Suppressor macrophage treated with lipopolysaccharide for 4 hours (primary cell): ENCODE measurements around the gene OR51B5.
"Not testable (repeated sequence)": the region's sequence is repeated elsewhere in the genome, so short reads cannot be mapped to it uniquely, and the experiment has no call there.

Source experiments
- DNase-seq: peaks from one replicate; pipeline ENCODE4 v3.0.0-alpha.2; 2020

The OR51B5 gene, protein sequence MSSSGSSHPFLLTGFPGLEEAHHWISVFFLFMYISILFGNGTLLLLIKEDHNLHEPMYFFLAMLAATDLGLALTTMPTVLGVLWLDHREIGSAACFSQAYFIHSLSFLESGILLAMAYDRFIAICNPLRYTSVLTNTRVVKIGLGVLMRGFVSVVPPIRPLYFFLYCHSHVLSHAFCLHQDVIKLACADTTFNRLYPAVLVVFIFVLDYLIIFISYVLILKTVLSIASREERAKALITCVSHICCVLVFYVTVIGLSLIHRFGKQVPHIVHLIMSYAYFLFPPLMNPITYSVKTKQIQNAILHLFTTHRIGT

DNA sequence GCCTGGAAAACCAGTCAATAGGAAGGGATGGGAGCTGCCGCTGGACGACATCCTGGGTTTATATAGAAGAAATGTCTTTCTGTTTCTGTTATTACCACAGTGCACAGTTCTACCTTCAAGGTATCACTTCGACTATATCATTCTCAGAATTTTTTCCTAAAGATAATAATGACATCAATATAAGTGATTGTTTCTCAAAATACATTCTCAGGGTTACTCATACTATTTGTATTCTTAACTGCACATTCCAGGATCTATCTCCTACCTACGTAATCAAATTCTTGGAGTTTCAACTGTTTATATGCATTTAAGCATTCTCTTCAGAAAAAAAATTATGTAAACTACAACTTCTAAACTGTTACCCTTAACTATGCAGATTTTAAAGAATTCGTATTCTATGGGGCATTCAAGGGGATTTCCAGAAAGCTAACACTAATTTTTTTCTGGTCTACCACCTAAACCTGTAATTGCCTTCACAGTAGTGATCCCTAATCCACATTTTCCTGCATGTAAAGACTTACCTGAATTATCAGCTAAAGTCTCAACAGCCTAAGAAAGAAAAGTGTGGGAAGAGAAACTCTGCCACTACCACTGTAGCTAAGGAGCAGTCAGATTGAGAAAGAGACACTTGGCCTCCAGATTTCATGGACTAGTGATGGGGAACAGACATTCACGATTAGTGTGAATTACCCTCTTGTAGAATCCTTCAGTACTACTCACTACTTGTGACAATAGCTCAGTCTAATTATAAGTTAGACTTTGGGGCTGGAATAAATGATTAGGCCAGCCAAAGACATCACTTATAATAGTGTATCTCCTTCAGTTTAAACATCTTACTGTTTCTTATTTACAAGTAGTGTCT is at the start of gene OR51B5:
TSS of gene OR51B5 (minus strand) at position 51 of the 862 bp plus-strand sequence. CDS start at position 51, 0 bp downstream.
- DNase-seq = no peak

DNA sequence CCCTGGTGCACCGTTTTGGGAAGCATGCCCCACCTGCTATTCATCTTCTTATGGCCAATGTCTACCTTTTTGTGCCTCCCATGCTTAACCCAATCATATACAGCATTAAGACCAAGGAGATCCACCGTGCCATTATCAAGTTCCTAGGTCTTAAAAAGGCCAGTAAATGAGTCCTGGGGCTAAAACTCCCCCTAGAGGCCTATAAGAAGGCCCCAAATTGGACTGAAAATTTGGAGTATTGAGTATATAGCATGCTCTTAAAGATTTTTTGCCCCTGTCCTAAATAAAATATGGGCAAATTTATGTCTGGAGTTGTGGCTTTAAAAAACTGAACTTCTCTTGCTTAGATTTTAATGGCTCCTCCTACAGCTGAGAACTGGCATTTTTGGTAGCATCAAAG is 46.9 kb upstream of the OR51B5 start:
- no peak for DNase-seq

DNA sequence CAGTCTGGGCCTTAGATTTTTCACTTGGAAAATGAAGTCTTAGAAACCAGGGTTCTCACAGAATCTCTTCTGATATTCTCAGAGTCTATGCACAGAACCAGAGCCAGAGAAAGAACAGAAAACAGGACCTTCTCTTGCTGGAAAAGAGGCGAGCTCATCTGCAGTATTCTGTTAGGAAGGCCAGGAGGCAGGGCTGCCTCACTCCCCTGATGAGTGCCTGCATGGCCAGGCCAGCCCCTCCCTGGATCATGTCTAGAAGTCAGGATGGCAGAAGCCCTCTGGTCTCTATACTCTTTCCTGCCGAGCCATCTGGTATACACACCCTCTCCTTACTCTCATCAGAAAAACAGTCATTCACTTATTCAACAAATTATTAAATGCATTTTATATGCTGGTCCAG is 41.0 kb upstream of the OR51B5 start:
- DNase-seq = no peak

DNA sequence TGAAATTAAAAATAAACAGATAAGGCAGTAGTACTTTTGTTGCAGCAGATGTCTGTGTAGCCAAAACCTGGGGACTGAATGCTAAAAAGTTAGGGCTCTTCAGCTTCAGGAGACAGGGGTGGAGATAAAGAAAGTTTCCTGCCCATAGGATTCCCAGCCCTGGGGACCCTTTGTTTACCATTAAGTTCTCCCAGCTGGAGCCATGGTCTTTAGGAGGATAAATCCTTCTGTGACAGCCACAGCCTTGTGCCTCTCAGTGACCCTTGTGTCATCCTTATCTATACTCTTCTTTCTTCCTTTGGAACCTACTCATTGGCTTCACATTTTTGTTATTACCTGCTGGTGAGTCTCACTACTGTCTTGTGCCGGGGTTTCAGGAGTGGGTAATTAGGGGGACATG is 40.3 kb upstream of the OR51B5 start, which contains the start of gene OR51M1:
TSS of gene OR51M1 (plus strand) at position 237 of the 400 bp plus-strand sequence. CDS start 5,587 bp downstream, outside the sequence.
- no peak for DNase-seq

DNA sequence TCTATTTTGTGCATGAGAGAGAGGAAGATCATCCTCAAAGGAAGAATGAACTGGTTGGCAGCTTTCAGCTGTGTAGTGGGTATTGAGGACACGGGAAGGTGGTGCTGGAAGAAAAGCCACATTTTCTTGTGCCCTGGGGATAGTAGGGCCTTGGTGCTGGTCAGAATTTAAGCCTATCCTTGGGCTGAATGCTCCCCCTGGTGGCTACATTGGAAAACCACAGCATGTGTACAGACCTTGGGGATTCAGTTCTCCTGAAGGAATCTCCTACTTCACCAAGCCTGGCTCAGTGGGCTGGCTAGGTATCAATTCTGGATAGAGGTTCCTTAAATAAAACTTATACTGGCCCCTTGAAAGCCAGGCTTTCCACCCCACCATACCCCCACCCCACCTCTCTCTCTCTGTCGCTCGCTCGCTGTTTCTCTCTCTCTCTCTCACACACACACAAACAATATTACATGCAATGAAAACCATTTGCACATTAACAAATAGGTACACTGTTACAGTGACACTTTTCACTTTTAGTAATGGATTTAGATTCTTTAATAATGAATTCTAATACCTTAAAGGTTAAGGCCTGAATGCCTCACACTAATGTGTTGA is 37.5 kb upstream of the OR51B5 start:
- DNase-seq = peak; percentile 68

DNA sequence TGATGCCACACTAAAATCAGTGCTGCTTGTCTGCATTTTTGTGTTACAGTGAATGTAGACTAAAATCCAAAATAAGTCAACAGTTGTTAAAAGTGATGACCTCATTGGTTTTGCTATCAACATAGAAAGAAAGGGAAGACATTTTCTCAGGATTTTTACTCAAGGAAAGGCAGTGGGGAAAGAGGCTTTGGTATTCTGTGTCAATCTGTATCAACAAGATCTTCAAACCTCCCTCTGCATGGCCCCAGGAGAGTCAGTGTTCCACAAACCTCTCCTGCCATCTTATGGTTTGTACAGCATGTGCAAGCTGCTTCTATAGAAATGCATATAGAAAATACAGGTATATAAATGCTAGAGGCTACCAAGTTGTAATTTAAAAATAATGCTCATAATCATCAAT is 26.5 kb upstream of the OR51B5 start:
- no peak for DNase-seq

DNA sequence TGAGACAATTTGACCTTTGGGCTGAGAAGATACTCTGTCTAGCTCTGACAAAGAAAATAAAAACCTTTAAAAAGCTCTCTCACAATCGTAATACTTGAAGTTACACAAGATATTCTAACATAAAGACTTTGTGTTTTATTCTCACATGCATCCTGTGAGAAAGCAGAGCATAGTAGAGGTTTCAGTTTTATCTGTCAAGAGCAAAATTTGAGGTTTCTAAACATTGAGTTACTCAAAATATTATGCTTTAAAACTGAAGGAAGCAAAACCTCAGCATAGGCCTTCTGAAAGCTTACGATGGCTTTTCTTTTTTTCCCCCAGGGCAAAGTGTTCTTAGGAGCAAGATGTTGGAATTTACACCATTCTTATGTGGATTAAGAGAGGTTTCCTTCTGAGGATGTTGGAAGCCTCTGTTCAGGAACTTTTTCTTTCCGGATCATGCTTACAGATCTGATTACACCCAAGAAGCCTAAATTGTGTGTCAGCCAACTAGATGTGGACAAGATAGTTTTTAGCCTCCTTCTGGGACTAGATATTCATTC is 25.2 kb upstream of the OR51B5 start:
- no peak for DNase-seq

DNA sequence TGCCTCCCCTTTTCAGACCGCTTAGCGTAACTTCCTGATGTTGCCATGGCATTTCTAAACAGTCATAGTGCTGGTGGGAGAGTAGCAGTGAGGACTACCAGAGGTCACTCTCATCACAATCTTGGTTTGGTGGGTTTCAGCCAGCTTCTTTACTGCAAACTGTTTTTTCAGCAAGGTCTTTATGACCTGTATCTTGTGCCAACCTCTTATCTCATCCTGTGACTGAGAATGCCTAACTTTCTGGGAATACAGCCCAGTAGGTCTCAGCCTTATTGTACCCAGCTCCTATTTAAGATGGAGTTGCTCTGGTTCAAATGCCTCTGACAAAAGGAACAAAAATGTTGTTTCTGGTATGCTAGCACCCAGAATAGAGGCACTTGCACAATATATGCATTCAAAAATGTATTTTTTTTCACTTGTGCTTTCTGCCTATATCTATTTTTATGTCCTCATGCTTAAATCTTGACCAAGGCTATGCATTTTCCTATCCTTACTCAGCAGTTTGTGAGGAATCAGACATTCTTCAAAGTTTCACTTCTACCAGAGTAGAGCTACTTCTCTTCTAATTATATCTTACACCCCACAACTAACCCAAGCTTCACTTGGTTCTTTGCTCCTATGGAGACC is 24.2 kb upstream of the OR51B5 start:
- DNase-seq = no peak

DNA sequence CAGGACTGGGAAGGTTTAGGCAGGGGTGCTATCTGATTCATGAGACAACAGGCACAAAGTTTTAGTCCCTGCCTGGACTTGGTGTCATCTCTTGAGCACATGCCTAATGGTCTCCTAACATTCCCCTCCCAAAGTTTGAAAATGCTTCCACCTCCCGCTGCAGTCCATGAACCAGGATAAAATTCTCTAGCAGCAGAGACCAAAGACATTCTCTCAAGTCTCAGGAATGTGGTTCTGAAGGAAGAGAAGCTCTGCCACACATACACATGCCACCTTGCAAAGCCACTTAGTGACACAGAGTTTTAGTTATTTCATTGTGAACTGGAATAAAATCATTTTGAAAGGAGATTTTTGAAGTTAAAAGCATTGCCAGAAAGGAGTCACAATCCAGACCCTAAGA is 23.5 kb upstream of the OR51B5 start:
- no peak for DNase-seq

DNA sequence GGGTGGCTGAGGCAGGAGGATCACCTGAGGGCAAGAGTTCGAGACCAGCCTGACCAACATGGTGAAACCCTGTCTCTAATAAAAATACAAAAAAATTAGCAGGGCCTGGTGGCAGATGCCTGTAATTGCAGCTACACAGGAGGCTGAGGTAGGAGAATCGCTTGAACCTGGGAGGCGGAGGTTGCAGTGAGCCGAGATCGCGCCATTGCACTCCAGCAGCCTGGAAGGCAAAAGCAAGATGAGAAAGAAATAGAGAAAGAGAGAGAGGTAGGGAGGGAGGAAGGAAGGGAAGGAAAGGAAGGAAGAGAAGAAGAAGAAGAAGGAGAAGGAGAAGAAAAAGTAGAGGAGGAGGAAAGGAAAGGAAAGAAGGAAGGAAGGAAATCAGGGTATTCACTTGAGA is 23.0 kb upstream of the OR51B5 start:
- not testable (repeated sequence) for DNase-seq

DNA sequence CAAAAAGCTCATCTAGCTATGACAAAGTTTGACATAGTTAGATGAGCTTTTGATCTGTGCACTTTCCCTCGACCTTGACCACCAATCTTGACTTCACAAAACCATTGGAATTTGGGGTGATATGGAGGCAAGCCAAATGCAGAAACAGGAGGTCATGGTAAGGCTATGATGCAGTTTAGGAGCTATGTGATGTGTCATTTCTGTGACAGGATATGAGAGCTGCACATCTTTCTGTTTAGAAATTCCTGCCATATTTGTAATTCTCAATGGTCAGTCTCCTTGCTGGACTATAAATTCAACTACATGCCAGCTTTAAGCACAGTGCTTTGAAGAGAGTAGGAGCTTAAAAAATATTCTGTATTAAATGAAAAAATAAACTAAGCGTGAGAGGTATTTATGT is 20.9 kb upstream of the OR51B5 start:
- DNase-seq = no peak

DNA sequence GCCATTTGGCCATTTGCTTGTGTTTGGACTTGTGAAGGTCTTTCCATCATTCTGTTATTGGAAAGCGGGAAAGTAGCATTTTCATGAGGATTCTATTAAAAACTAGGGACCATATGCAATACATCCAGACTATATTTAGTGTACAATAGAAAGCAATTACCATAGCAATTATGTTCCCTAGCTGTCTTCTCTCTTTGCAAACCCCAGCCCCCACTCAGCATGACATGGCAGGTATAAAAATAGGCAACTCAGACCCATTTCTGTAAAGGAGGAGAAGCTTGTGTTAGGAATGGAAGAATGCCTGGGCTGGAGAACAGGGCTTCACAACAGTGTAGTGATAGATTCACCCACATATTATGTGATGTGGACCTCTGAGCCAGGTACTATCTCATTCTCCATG is 20.4 kb upstream of the OR51B5 start:
- no peak for DNase-seq

DNA sequence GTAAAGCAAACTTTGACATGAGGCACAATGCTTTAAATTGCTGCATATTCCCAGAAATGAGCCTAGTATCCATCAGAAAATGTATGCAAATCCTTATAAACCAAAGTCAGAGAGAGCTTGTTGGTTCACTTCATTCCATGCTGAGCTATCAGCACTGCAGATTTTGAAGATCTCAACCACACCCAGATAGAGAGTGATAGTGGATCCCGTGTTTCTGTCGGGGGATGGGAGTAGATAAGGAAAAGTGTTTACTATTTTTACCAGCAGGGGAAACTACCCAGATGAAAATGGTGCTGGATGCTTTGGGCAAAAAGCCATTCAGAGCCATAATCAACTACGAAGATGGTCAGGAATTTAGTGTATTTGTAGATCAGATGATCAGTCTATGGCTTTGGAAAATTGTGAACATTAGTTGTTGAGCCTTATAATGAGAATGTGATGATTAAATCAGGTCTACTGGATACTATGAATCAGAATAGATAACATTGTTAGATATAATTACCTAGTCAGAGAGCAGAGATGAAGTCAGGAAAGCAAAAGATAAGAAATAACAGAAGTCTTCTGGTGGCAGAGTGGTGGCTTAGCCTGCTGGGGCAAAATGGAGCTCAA is 18.8 kb upstream of the OR51B5 start:
- no peak for DNase-seq

DNA sequence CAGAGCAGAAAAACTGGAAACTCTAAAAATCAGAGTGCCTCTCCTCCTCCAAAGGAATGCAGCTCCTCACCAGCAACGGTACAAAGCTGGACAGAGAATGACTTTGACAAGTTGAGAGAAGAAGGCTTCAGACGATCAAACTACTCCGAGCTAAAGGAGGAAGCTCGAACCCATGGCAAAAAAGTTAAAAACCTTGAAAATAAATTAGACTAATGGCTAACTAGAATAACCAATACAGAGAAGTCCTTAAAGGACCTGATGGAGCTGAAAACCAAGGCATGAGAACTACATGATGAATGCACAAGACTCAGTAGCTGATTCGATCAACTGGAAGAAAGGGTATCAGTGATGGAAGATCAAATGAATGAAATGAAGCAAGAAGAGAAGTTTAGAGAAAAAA is 12.7 kb upstream of the OR51B5 start:
- DNase-seq = not testable (repeated sequence)

DNA sequence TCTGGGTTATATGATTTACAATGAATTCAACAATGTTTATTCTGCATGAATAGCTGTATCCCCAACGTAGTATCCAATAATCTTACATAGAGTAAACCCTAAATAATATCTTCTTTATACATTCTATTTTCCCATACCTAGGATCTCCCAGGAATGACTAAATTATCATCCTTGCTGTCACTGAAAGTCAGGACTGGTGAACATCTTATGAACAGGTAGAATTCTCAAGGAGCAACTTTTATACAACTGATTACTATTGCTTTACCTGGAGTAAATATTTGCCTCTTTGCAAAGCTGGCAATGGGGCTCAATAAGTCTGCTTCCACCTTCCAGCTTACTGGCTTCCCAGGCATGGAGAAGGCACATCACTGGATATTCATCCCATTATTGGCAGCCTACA is 7.9 kb upstream of the OR51B5 start, which contains the start of gene OR51B6:
TSS of gene OR51B6 (plus strand) at position 301 of the 400 bp plus-strand sequence. CDS start at position 301, 0 bp downstream.
- DNase-seq = no peak

DNA sequence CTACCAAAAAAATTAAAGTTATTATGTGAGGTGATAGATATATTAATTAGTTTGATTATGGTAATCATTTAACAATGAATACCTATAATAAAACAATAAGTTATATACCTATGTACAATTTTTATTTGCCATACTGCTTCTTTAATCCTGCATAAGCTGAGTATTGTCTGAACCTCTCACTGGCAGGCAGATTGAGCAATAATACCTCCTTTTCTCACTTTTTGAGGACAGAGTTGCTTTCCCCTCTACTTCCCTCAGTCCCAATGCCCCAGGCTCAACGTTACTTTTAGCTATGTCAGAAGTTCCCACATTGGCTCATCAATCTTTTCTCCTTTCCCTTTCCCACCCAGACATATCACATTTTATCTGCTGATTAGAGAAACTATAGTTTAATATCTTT is 6.2 kb upstream of the OR51B5 start:
- no peak for DNase-seq

DNA sequence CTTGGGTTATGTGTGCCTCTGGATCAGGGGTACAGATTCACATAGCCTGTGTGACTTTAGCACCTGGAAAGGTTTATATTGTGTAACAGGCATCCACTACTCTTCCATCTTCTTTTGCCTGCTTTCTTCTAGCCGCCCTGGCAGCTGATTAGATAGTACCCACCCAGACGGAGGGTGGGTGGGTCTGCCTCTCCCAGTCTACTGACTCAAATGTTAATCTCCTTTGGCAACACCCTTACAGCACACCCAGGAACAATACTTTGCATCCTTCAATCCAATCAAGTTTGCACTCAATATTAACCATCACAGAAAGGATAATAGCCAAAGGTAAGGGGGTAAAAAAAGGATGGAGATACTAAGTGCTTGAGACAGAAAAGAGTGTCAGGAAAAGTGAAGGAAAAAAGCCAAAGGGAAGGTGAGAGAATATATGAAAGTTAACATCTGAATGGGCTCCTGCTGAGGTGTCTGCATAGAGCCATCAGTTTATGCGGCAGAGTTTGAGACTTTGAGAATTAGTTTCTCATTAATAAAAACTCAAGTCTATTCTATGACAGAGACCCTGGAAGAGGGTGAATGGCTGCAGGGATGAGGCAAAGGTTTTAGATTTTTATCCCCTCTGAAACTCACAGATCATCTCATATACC is 5.3 kb upstream of the OR51B5 start:
- no peak for DNase-seq

DNA sequence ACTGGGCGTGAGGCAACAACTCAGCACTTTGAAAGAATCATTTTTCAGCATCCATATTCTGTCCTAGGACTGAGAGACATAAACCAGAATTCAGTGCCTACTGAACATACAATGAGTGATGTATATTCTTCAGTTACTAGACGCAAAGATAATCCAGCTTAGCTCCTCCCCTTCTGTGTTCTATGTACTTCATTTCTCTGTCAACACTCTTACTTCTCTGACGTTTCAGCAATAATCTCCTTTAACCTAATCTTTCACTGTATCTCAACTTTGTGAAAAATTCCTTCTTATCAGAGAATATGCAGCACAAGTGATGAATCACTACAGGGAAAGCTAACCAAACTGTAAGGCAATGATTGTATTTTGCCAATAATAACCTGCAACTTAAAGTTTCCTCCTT is 2.5 kb upstream of the OR51B5 start:
- DNase-seq = no peak

DNA sequence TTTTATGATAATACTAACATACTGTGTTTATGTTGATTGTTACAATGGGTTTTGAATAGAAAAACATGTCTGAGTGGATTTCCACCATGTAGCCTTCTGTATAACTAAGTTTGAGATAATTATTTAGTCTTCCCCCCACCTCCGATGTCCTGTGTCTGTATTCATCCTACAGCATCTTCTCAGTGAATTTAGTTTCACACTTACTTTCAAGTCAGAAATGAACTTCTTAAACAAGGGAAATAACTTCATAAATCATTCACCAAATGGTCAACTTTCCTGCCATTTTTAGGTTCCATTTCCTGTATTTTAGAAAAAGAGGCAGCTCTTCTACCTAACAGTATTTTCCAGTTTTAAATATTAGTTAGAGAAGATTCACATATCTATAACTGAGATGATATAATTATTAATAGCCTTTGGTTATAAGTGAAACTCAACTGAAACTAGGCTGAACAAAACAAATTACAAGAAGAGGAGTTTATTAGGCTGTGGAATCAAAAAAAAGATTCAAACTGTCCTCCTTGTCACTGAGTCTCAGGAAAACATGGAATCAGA is 3.5 kb downstream of the OR51B5 start:
- no peak for DNase-seq

DNA sequence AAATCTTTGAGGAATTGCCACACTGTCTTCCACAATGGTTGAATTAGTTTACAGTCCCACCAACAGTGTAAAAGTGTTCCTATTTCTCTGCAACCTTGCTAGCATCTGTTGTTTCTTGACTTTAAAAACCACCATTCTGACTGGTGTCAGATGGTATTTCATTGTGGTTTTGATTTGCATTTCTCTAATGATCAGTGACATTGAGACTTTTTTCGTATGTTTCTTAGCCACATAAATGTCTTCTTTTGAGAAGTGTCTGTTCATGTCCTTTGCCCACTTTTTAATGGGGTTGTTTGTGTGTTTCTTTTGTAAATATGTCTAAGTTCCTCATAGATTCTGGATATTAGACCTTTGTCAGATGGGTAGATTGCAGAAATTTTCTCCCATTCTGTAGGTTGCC is 6.1 kb downstream of the OR51B5 start:
- DNase-seq = not testable (repeated sequence)

DNA sequence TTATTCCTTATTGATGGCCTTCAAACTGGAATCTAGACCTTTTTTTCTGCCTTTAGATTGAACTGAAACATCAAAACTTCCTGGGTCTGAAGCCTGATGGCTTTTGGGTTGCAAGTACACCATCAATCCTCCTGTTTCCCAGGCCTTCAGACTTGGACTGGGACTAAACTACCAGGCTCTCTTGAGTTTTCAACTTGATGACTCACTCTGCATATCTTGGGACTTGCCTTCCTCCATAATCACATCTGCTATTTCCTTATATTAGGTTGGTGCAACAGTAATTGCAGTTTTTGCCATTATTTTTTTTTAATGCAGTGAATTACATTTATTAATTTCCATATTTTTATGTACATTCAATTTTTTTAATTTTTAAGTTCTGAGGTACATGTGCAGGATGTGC is 7.0 kb downstream of the OR51B5 start:
- no peak for DNase-seq

DNA sequence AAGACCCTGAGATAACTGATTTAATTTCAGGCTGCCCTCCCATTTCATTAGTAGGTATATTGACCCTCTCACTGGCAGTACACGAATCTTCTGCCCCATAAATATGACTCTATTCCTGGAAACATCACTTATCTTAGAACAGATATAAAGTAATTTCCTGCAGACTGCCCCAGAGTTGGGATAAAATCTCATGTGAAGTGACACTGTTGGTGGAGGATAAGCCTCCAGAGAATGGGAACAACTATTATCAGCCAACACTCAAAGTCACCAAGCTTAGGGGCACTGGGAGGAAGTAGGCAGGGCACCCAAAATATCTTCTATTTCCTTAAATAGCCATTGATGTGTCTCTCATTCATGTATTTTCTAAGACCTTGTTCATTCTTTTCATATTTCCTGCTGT is 8.2 kb downstream of the OR51B5 start:
- no peak for DNase-seq
